ENCODE measurements around the gene IFT25. TPM values are rescaled to one million over a fixed set of nuclear protein-coding genes. Genes with fewer than 3 reads are reported as not detected.

Gene IFT25
- total and polyA plus RNA-seq, 2 donors (not counting 3 experiments of a cell fraction or from before 2014, with no cell fraction given), result 13.0 to 34.0 TPM

DNA sequence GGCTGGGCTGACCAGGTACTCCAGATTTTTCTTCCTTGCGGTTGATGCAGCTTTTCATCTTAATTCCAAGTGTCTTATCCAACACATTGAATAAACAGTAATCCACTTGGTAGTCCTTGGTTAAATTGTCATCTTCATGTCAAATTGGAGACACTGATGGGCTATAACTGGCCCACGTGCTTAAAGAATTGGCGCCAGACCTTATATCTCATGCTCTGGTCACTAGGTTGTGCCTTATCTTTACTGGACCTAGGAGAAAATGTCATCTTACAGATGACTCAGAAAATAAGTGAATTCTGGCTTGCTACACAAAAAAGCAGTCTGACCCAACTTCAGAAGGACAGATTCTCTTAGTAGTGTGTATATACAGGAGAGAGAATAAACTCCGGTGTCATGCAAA, 16.9 kb upstream of the IFT25 start:
- Histone ChIP-seq H3K36me3 (ENCODE audit: control insufficient read depth in 2 of 2, extremely low read depth in 1 of 2, insufficient read depth in 2 of 2, low read length in 2 of 2) (peaks cover 19 to 26% of the 10 kb centered on the region in 2 experiments), H3K9me3 (replicated peaks; ENCODE audit: control insufficient read depth, insufficient read depth, low read length) (no peaks in the 10 kb centered on the region), H3K4me2 (ENCODE audit: insufficient read depth, low read length) (no peak overlapping the region), H3K9ac (replicated peaks; ENCODE audit: extremely low read depth, insufficient read depth, low read length) (no peak overlapping the region), H3K27me3 (ENCODE audit: control insufficient read depth in 2 of 2, insufficient read depth in 2 of 2, low read length in 2 of 2) (no peaks in the 10 kb centered on the region), H3K27ac (ENCODE audit: insufficient read depth, low read depth, low read length) (no peak overlapping the region), H3K4me3 (replicated peaks in 1 of 3; ENCODE audit: insufficient read depth in 1 of 3, low read depth in 1 of 3, low read length in 3 of 3) (no peak overlapping the region), H3K4me1 (ENCODE audit: control insufficient read depth, extremely low read depth, insufficient read depth, low read length) (peaks cover under 1% of the 10 kb centered on the region), H4K20me1 (replicated peaks; ENCODE audit: control insufficient read depth, extremely low read depth, insufficient read depth, low read length) (no peaks in the 10 kb centered on the region), H2AFZ (ENCODE audit: low read depth, low read length) (no peak overlapping the region), H3K9me1 (replicated peaks; ENCODE audit: control insufficient read depth, extremely low read depth, insufficient read depth, low read length) (no peaks in the 10 kb centered on the region), H3K79me2 (ENCODE audit: control insufficient read depth, insufficient read depth, low read length) (no peaks in the 10 kb centered on the region)
- dilution Hi-C loops (cut with MboI; ENCODE audit: extremely low pct_ligation_motif_present, low sequenced_read_pairs), result no loop called here
- intact Hi-C loops (cut with micrococcal nuclease), result no loop called here
- TF ChIP-seq EZH2 (IDR thresholded peaks at IDR 0.05; ENCODE audit: borderline replicate concordance, low read depth, low read length, severe bottlenecking), result no peak
- TF ChIP-seq, protein P1, sequence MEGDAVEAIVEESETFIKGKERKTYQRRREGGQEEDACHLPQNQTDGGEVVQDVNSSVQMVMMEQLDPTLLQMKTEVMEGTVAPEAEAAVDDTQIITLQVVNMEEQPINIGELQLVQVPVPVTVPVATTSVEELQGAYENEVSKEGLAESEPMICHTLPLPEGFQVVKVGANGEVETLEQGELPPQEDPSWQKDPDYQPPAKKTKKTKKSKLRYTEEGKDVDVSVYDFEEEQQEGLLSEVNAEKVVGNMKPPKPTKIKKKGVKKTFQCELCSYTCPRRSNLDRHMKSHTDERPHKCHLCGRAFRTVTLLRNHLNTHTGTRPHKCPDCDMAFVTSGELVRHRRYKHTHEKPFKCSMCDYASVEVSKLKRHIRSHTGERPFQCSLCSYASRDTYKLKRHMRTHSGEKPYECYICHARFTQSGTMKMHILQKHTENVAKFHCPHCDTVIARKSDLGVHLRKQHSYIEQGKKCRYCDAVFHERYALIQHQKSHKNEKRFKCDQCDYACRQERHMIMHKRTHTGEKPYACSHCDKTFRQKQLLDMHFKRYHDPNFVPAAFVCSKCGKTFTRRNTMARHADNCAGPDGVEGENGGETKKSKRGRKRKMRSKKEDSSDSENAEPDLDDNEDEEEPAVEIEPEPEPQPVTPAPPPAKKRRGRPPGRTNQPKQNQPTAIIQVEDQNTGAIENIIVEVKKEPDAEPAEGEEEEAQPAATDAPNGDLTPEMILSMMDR (IDR thresholded peaks at IDR 0.05; ENCODE audit: extremely low read depth in 1 of 2, insufficient read depth in 1 of 2, low read depth in 1 of 2, low read length in 2 of 2), result no peak
- no peak for TF ChIP-seq MYC (IDR thresholded peaks at IDR 0.05; ENCODE audit: low read depth, low read length)
- TF ChIP-seq POLR2AphosphoS5 (IDR thresholded peaks at IDR 0.05; ENCODE audit: insufficient read depth, low read depth, low read length), result no peak
- TF ChIP-seq JUN (IDR thresholded peaks at IDR 0.05; ENCODE audit: borderline replicate concordance, insufficient read depth, insufficient read length, low read depth), result no peak
- no peak for TF ChIP-seq POLR2A (IDR thresholded peaks at IDR 0.05; ENCODE audit: low read depth, low read length)
- ChIA-PET POLR2A (no interaction called here), CTCF (interaction anchor here (1.4 to 4.5 kb wide), 3 partner anchors 14 to 103 kb away, joined by 3 to 67 read pairs (median 7); no protein-coding TSS in a partner anchor)
- BruUV-seq (replicated peaks), result no TSS peak
- FAIRE-seq, result no peak
- DNase-seq (ENCODE audit: low read depth, low spot score), result no peak

Data from endothelial cell of umbilical vein (primary cell).